A549 (cell line): ENCODE data around the gene NALCN. TPM values are rescaled to one million over a fixed set of nuclear protein-coding genes. Genes with fewer than 3 reads are reported as not detected.

Experiments
- ATAC-seq, 2 experiments: fragments of 200-7000 bp in 1 of 2; fragments of >200 bp in 1 of 2; cut with Nextera tagmentation in 1 of 2; cut with Tn5 transposase in 1 of 2; 3 replicates each; pipeline versions ENCODE4 v1.8.0 to v1.9.1; 2018 to 2020; ENCODE audit warnings: mild to moderate bottlenecking in 1 of 2, moderate library complexity in 1 of 2
- CTCF ChIA-PET: fragments of 300-600 bp; sonication (Branson Sonifier 250); formaldehyde crosslinking; extraction: SDS; loops from one replicate; lab custom pipeline; 2021; ENCODE audit warnings: antibody characterized with exemption, inconsistent platforms; lab: Yijun Ruan, JAX
- POLR2A ChIA-PET: fragments of 350-600 bp; formaldehyde crosslinking; extraction: SDS; loops from one replicate; lab custom pipeline; 2021; ENCODE audit warnings: antibody characterized with exemption, inconsistent platforms; lab: Yijun Ruan, JAX
- DNase-seq, 2 experiments: peaks; one replicate each; pipeline versions ENCODE4 v3.0.0 to v3.0.0-alpha.2; 2011 to 2016; ENCODE audit warnings: low read depth in 1 of 2, low spot score in 1 of 2
- FAIRE-seq: peaks from 2 replicates; lab custom pipeline; 2011; peaks lifted over from hg19 to GRCh38; lab: Jason Lieb, UNC
- H3K27ac ChIP-seq, 2 experiments: fragments of >200 bp; sonication (Bioruptor Twin); formaldehyde crosslinking; 3 replicates each; pipeline ENCODE4 v1.5.1; 2016 to 2017
- H3K4me1 ChIP-seq: fragments of >200 bp; sonication (Bioruptor Twin); formaldehyde crosslinking; 3 replicates; pipeline ENCODE4 v1.6.1; 2016
- H3K4me2 ChIP-seq: fragments of >200 bp; sonication (Bioruptor Twin); formaldehyde crosslinking; 3 replicates; pipeline ENCODE4 v1.6.1; 2016
- H3K4me3 ChIP-seq: fragments of >200 bp; sonication (Bioruptor Twin); formaldehyde crosslinking; 3 replicates; pipeline ENCODE4 v1.5.1; 2016
- H3K9me3 ChIP-seq: fragments of >200 bp; sonication (Bioruptor Twin); formaldehyde crosslinking; 3 replicates; pipeline ENCODE4 v1.6.1; 2016
- CTCF ChIP-seq: fragments of >200 bp; sonication (Bioruptor Twin); formaldehyde crosslinking; IDR thresholded peaks from 3 replicates; pipeline ENCODE4 v1.5.1; 2016
- EHMT2 ChIP-seq: fragments of 200-600 bp; sonication (generic); IDR thresholded peaks from 2 replicates; pipeline ENCODE4 v1.6.1; 2016; ENCODE audit warnings: antibody characterized with exemption, low read depth, mild to moderate bottlenecking, moderate library complexity
- ESRRA ChIP-seq: fragments of 150-350 bp; IDR thresholded peaks from 2 replicates; pipeline ENCODE4 v1.6.1; 2014; ENCODE audit warnings: mild to moderate bottlenecking, low read length, borderline replicate concordance
- FOSL2 ChIP-seq, 2 experiments: fragments of 450-650 bp in 1 of 2; fragments of >200 bp in 1 of 2; sonication (Bioruptor Twin) in 1 of 2; formaldehyde crosslinking; IDR thresholded peaks; 2 replicates each; pipeline versions ENCODE4 v1.5.0 to v1.6.1; 2016 to 2020; ENCODE audit warnings: mild to moderate bottlenecking in 1 of 2, moderate library complexity in 1 of 2
- FOXS1 ChIP-seq: fragments of 250-450 bp; sonication (Bioruptor Pico); IDR thresholded peaks from 2 replicates; pipeline ENCODE4 v1.5.0; 2020; ENCODE audit warnings: mild to moderate bottlenecking, moderate library complexity
- GATA3 ChIP-seq: IDR thresholded peaks from 2 replicates; pipeline ENCODE4 v1.6.1; 2012; ENCODE audit warnings: borderline replicate concordance
- HDAC2 ChIP-seq: fragments of 200-600 bp; sonication (generic); IDR thresholded peaks from 2 replicates; pipeline ENCODE4 v1.6.1; 2016
- HOXA7 ChIP-seq: fragments of 250-450 bp; sonication (Bioruptor Pico); IDR thresholded peaks from 2 replicates; pipeline ENCODE4 v1.5.0; 2020; ENCODE audit warnings: mild to moderate bottlenecking, moderate library complexity
- JUN ChIP-seq, 2 experiments: fragments of >200 bp; sonication (Bioruptor Twin); formaldehyde crosslinking; IDR thresholded peaks; 2 replicates in 1 of 2; 3 replicates in 1 of 2; pipeline ENCODE4 v1.6.1; 2016 to 2017
- JUNB ChIP-seq: fragments of >200 bp; sonication (Bioruptor Twin); formaldehyde crosslinking; IDR thresholded peaks from 2 replicates; pipeline ENCODE4 v1.6.1; 2016
- KDM5A ChIP-seq: fragments of 200-600 bp; sonication (generic); IDR thresholded peaks from 2 replicates; pipeline ENCODE4 v1.6.1; 2016; ENCODE audit warnings: antibody characterized with exemption, mild to moderate bottlenecking
- MAX ChIP-seq: IDR thresholded peaks from 2 replicates; pipeline ENCODE4 v1.6.1; 2012
- MYC ChIP-seq: IDR thresholded peaks from 2 replicates; pipeline ENCODE4 v1.6.1; 2012; ENCODE audit warnings: mild to moderate bottlenecking, inconsistent platforms, low read length, improper control_type of control experiment, borderline replicate concordance
- NFE2L2 ChIP-seq: fragments of 150-350 bp; conservative IDR thresholded peaks from 2 replicates; pipeline ENCODE4 v1.6.1; 2014; ENCODE audit warnings: low read length
- NR3C1 ChIP-seq: fragments of >200 bp; sonication (Bioruptor Twin); formaldehyde crosslinking; IDR thresholded peaks from 3 replicates; pipeline ENCODE4 v1.6.1; 2017
- POLR2A ChIP-seq: IDR thresholded peaks from 2 replicates; pipeline ENCODE4 v1.6.1; 2012; ENCODE audit warnings: mild to moderate bottlenecking, low read length
- POLR2AphosphoS2 ChIP-seq: conservative IDR thresholded peaks from 2 replicates; pipeline ENCODE4 v1.6.1; 2012; ENCODE audit warnings: low read length, improper control_type of control experiment, inconsistent platforms
- WGBS: methylation state at CpG from one replicate; pipeline ENCODE4 v1.1.6; 2017; ENCODE audit errors: missing lambda C conversion rate; 5-methylcytosine and 5-hydroxymethylcytosine counted together
- polyA plus RNA-seq, 4 experiments: library from polyadenylated mRNA; depleted of rRNA in 3 of 4; stranded (reverse); fragments of >200 nt; fragmentation: RNase III in 1 of 4; extraction: RNeasy Plus Mini Kit Qiagen cat#74134 plus additional on column Dnase treatment in 1 of 4; gene quantifications; 2 replicates in 3 of 4; 3 replicates in 1 of 4; pipeline ENCODE4 v1.2.3, GENCODE V29; 2011 to 2017

NALCN gene
- polyA plus RNA-seq, 2 of the 4 experiments (the other 2 are of a cell fraction): 1.8 to 4.9 TPM

GRCh38 chr13:101019126-101019525 is 397.2 kb downstream of the NALCN start:
- DNase-seq: no peak

GRCh38 chr13:101018720-101019119 is 397.6 kb downstream of the NALCN start:
- no peak overlapping the region for H3K27ac ChIP-seq
- no peaks in the 10 kb centered on the region for H3K9me3 ChIP-seq
- POLR2A ChIA-PET: no interaction called here
- no peak overlapping the region for H3K4me3 ChIP-seq
- 0 out of 6 replicates have a peak, but pooled peaks of 1 of the 2 experiments have one; percentile 13 for ATAC-seq
- WGBS: 10% methylated on average over 7 of the region's 7 CpGs
- no peaks in the 10 kb centered on the region for H3K4me1 ChIP-seq
- no peak for TF ChIP-seq MYC
- TF ChIP-seq KDM5A: no peak
- TF ChIP-seq NR3C1: no peak
- TF ChIP-seq JUN (IDR thresholded peaks at IDR 0.05): no peak
- TF ChIP-seq FOSL2 (IDR thresholded peaks at IDR 0.05): no peak
- no peak for TF ChIP-seq FOSL2 (CRISPR knock-in tag; IDR thresholded peaks at IDR 0.05)
- TF ChIP-seq POLR2A: no peak
- TF ChIP-seq ESRRA: no peak
- CTCF ChIA-PET: no interaction called here
- no peak for FAIRE-seq
- no peak overlapping the region for H3K4me2 ChIP-seq
- DNase-seq: peak in 1 of 2 experiments; percentile 3

More at GRCh38 chr13:101019126-101019525, 397.2 kb downstream of the NALCN start:
- 9% methylated on average over 1 of the region's 1 CpG for WGBS
- FAIRE-seq (no peak), ATAC-seq (no peak)
- TF ChIP-seq JUN (IDR thresholded peaks at IDR 0.05): no peak
- no peak for TF ChIP-seq CTCF
- Histone ChIP-seq H3K4me2 (no peak overlapping the region), H3K4me1 (no peaks in the 10 kb centered on the region), H3K27ac (no peak overlapping the region), H3K4me3 (no peak overlapping the region), H3K9me3 (no peaks in the 10 kb centered on the region)
- ChIA-PET POLR2A (no interaction called here), CTCF (no interaction called here)

- DNase-seq: no peak
- ChIA-PET POLR2A (no interaction called here), CTCF (no interaction called here)
- H3K4me3 ChIP-seq: no peak overlapping the region
- H3K4me1 ChIP-seq: no peaks in the 10 kb centered on the region
- H3K9me3 ChIP-seq: no peaks in the 10 kb centered on the region
- WGBS: 45% methylated on average over 8 of the region's 8 CpGs
- no peak overlapping the region for H3K4me2 ChIP-seq
- no peak for TF ChIP-seq POLR2AphosphoS2
- no peak for TF ChIP-seq EHMT2
- TF ChIP-seq NFE2L2: no peak
- TF ChIP-seq NR3C1: no peak
- H3K27ac ChIP-seq: no peak overlapping the region
- no peak for ATAC-seq
- FAIRE-seq: no peak
These were observed 399.0 kb downstream of the NALCN start for GRCh38 chr13:101017123-101017872.

- 64% methylated on average over 3 of the region's 7 CpGs for WGBS
- FAIRE-seq: no peak
- DNase-seq: no peak
- ChIA-PET POLR2A (no interaction called here), CTCF (no interaction called here)
- H3K9me3 ChIP-seq: no peaks in the 10 kb centered on the region
- ATAC-seq: no peak
- no peak overlapping the region for H3K4me3 ChIP-seq
- H3K4me1 ChIP-seq: no peaks in the 10 kb centered on the region
- no peak overlapping the region for H3K4me2 ChIP-seq
- no peak overlapping the region for H3K27ac ChIP-seq
- TF ChIP-seq KDM5A (no peak), ESRRA (no peak), MAX (no peak), FOXS1 (CRISPR knock-in tag) (no peak), JUNB (no peak), HOXA7 (no peak), EHMT2 (no peak), HDAC2 (no peak), GATA3 (no peak)
These were observed 399.8 kb downstream of the NALCN start for GRCh38 chr13:101016475-101016874.
